HCT116 (cell line): Measurements from ENCODE around the gene RELL1. TPM values are rescaled to one million over a fixed set of nuclear protein-coding genes. Genes with fewer than 3 reads are reported as not detected.

Experiments
- CBX3 ChIP-seq: IDR thresholded peaks from 2 replicates; pipeline ENCODE4 v1.6.1; 2012; ENCODE audit warnings: low read depth
- CTCF ChIP-seq, 3 experiments: fragments of 200-600 bp in 1 of 3; sonication (generic) in 1 of 3; IDR thresholded peaks in 2 of 3; conservative IDR thresholded peaks in 1 of 3; 2 replicates each; pipeline ENCODE4 v1.5.1; 2012 to 2017; ENCODE audit warnings: low read depth in 2 of 3, low read length in 2 of 3, antibody characterized with exemption in 1 of 3, borderline replicate concordance in 1 of 3, control low read depth in 1 of 3, mild to moderate bottlenecking in 1 of 3, mixed read lengths in 1 of 3, mixed run types in 1 of 3, moderate library complexity in 1 of 3; ENCODE audit not compliant: insufficient read depth in 1 of 3
- MAX ChIP-seq: IDR thresholded peaks from 2 replicates; pipeline ENCODE4 v1.6.1; 2012
- POLR2AphosphoS5 ChIP-seq: IDR thresholded peaks from 2 replicates; pipeline ENCODE4 v1.6.1; 2011; ENCODE audit warnings: mild to moderate bottlenecking, low read depth, low read length, moderate library complexity
- RAD21 ChIP-seq: IDR thresholded peaks from 2 replicates; pipeline ENCODE4 v1.6.1; 2012; ENCODE audit warnings: low read depth, mild to moderate bottlenecking
- REST ChIP-seq: IDR thresholded peaks from 2 replicates; pipeline ENCODE4 v1.6.1; 2012; ENCODE audit warnings: low read depth
- SIN3A ChIP-seq: IDR thresholded peaks from 2 replicates; pipeline ENCODE4 v1.6.1; 2012; ENCODE audit warnings: low read depth
- ZNF274 ChIP-seq: fragments of 200-500 bp; sonication (Bioruptor generic); IDR thresholded peaks from 2 replicates; pipeline ENCODE4 v1.6.1; 2014; ENCODE audit warnings: mild to moderate bottlenecking, low read depth, low read length, inconsistent platforms
- total RNA-seq: library from RNA; stranded (reverse); gene quantifications from one replicate; pipeline ENCODE4 v1.2.1, GENCODE V29; 2021; ENCODE audit not compliant: unreplicated experiment

RELL1 gene
- total RNA-seq, 1 experiment from 2014 or later: 30.2 TPM

GRCh38 chr4:37648084-37648817, 37.9 kb downstream of the RELL1 start (continued):
- no peak for TF ChIP-seq REST
- TF ChIP-seq CTCF (IDR thresholded peaks at IDR 0.05 in 2 of 3, conservative IDR thresholded peaks at IDR 0.05 in 1 of 3; ENCODE audit: borderline replicate concordance in 1 of 3, insufficient read depth in 1 of 3, low read depth in 2 of 3, low read length in 2 of 3): no peak
- TF ChIP-seq MAX: peak; percentile 79
- peak; percentile 76; the same call in 1 of the 2 replicates for TF ChIP-seq SIN3A
- peak; percentile 31 for TF ChIP-seq RAD21
- peak; percentile 44; the same call in 1 of the 2 replicates for TF ChIP-seq POLR2AphosphoS5
- TF ChIP-seq ZNF274: no peak
- peak; percentile 98 for TF ChIP-seq CBX3
- TF ChIP-seq, all 23 proteins: peak for 12
